GM21367 (cell line): Measurements from ENCODE around the gene BFSP2.

ENCODE experiments used
- ATAC-seq: cut with Tn5 transposase; IDR thresholded peaks from one replicate; pipeline ENCODE4 v1.9.1; 2021; ENCODE audit not compliant: unreplicated experiment

Gene BFSP2

GRCh38 chr3:133400006-133400515 lies at the start of gene BFSP2:
Gene BFSP2, plus strand, starts transcription at chr3:133400056. Its CDS starts 28 bp downstream, at chr3:133400084.
- no peak for ATAC-seq

- ATAC-seq, result no peak
Observed at GRCh38 chr3:133354721-133355120, 45.1 kb upstream of the BFSP2 start.

- ATAC-seq, result no peak
Observed at GRCh38 chr3:133360476-133360875, 39.4 kb upstream of the BFSP2 start.

- ATAC-seq, result no peak
Observed at GRCh38 chr3:133361011-133361410, 38.8 kb upstream of the BFSP2 start.

GRCh38 chr3:133361435-133361834 lies 38.4 kb upstream of the BFSP2 start:
- ATAC-seq, result no peak

GRCh38 chr3:133362539-133362938 lies 37.3 kb upstream of the BFSP2 start:
- ATAC-seq, result no peak

- no peak for ATAC-seq
Observed at GRCh38 chr3:133364704-133365103, 35.2 kb upstream of the BFSP2 start.

GRCh38 chr3:133366921-133367320 lies 32.9 kb upstream of the BFSP2 start:
- no peak for ATAC-seq

- no peak for ATAC-seq
Observed at GRCh38 chr3:133367403-133367802, 32.5 kb upstream of the BFSP2 start.

GRCh38 chr3:133367956-133368355 lies 31.9 kb upstream of the BFSP2 start:
- no peak for ATAC-seq

GRCh38 chr3:133368371-133369067 lies 31.3 kb upstream of the BFSP2 start:
- no peak for ATAC-seq

GRCh38 chr3:133369068-133369440 lies 30.8 kb upstream of the BFSP2 start:
- no peak for ATAC-seq

GRCh38 chr3:133371181-133371580 lies 28.7 kb upstream of the BFSP2 start:
- ATAC-seq, result no peak

GRCh38 chr3:133371676-133372075 lies 28.2 kb upstream of the BFSP2 start:
- ATAC-seq, result no peak

- no peak for ATAC-seq
Observed at GRCh38 chr3:133374708-133375402, 25.0 kb upstream of the BFSP2 start.

GRCh38 chr3:133375403-133375745 lies 24.5 kb upstream of the BFSP2 start:
- no peak for ATAC-seq

- ATAC-seq, result no peak
Observed at GRCh38 chr3:133376810-133377209, 23.0 kb upstream of the BFSP2 start.

- no peak for ATAC-seq
Observed at GRCh38 chr3:133377396-133377795, 22.5 kb upstream of the BFSP2 start.

- no peak for ATAC-seq
Observed at GRCh38 chr3:133379926-133380325, 19.9 kb upstream of the BFSP2 start.

- no peak for ATAC-seq
Observed at GRCh38 chr3:133380481-133381225, 19.2 kb upstream of the BFSP2 start.

- no peak for ATAC-seq
Observed at GRCh38 chr3:133381346-133382109, 18.3 kb upstream of the BFSP2 start.
